HG03025 (cell line): ENCODE data around the gene CEL.

ENCODE experiments used
- ATAC-seq: cut with Tn5 transposase; IDR thresholded peaks from one replicate; pipeline ENCODE4 v1.9.1; 2021; ENCODE audit warnings: mild to moderate bottlenecking, moderate library complexity; ENCODE audit not compliant: unreplicated experiment, low FRiP score

CEL gene

GRCh38 chr9:133101356-133102189, 39.8 kb downstream of the CEL start:
- no peak for ATAC-seq

DNA sequence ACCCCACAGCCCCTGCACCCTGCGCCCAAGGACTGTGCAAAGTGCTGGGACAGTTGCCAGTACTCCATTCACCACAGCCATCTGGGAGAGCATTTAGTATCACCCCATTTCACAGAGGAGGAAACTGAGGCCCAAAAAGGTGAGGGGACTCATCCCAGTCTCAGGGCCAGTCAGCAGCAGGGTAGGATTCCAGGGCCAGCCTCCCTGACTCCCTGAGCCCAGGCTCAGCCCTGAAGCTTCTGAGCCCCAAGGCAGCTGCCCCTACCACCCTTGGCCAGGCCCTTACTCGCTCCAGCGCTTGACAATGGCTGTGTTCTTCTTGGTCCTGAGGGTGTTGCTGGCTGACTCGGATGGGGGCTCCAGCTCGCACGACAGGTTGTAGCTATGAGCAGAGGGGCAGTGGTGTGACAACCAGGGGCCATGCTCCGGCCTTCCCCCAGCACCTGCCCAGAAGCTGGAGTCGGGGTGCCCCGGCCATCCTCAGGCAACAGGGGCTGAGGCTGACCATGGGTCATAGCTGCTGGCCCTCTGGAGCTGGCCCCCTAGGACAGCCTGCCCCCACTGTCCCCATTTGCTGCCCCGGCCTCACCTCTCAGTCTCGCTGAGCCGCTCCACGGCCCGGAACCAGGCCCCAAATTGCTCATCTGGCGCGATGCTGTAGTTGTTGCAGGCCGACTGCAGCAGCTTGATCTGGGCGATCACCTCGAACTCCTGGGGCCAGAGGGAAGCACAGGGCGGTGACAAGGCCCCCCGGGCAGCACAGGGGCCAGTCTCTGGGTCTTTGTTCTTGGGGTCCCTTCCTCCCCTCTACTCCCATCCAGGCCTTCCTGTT, 40.6 kb downstream of the CEL start:
- ATAC-seq: no peak

DNA sequence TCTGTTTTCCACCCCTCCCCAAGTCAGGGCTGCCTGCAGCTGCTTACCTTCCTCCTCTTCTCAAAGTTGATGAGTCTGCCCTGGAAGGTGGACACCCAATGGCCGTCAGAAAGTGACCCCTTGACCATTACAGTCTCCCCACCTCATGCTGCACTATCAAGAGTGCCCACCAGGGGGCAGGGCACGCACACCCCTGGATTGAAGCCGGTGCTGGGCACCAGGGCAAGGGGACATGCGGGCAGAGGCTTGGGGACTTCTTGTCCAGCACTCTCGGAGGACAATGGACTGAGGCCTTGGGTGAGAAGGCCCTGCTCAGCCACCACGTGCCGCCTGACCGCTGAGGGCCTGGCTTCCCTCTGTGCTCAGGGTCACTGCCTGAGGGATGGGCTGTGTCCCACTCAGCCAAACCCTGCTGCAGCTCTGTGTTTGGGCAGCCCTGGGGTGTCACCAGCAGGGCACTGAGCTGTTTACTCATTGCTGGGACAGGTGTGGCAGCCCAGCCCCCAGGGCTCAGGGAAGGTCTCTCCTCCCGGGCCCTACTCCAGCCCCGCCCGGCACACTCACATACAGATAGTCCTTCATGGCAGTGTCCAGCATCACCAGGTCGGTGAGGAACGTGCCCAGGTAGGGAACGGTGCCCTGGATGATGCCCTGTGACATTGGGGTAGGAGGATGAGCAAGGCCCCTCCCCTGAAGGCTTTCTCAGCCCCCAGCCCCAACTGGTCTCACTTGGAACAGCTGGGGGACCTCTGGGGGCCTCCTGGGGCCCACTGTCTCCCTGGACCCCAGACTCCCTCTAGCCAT, 41.6 kb downstream of the CEL start:
- no peak for ATAC-seq

GRCh38 chr9:133103987-133104505, 42.3 kb downstream of the CEL start:
- no peak for ATAC-seq

DNA sequence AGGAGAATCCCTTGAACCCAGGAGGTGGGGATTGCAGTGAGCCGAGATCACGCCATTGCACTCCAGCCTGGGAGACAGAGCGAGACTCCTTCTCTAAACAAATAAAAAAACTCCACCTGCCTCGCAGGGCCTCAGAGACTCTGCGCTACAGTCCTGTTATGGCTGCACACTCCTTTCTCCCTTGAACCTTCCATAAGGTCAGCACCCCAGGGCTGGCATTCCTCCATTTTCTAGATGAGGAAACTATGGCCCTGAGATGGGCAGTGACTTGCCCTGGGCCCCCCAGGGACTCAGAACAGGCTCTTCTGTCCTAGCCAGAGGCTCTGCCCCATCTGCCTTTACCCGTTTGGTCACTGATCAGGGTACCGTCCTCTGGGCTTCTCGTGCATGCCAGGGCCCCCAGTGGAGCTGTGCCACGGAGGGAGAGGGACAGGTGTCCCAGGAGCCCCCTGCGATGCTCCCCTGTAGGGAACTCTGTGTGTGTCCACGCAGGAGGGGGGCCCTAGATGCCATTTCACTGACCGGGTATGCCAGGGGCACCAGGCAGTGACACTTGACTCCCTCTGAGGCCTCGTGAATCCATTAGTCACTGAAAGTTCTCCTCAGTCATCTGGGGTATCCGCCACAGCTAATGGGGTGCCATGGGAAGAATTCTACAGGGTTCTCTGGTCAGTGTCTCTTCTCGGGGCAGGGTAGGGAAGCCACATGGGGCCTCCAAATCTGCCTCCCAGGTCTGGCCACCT, 43.1 kb downstream of the CEL start:
- no peak for ATAC-seq

- ATAC-seq: no peak
Measured at GRCh38 chr9:133105461-133105770, 43.6 kb downstream of the CEL start.

GRCh38 chr9:133106511-133107244, 44.9 kb downstream of the CEL start:
- no peak for ATAC-seq

DNA sequence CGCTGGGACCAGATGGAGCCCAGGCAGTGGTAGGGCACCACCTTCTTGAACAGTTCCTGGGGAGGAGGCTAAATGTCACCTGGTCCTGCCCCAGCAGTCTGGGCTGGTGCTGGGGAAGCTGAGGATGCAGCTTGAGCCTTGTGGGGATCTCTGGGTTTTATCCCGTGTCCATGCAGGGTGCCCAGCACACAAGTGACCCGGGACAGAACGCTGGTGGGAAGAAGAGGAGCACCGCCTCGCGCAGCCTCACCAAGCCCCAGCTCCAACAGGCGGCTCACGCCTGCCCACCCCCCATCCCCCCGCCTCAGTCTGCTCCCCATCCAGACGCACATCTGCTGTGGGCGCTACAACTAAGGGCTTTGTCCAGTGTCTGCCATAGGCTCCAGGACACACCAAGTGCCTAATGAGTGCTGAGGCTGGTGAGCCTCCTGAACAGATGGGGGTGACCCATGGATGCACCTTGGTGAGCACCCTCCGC, 45.5 kb downstream of the CEL start:
- ATAC-seq: no peak

GRCh38 chr9:133107961-133108793, 46.4 kb downstream of the CEL start:
- ATAC-seq: no peak

DNA sequence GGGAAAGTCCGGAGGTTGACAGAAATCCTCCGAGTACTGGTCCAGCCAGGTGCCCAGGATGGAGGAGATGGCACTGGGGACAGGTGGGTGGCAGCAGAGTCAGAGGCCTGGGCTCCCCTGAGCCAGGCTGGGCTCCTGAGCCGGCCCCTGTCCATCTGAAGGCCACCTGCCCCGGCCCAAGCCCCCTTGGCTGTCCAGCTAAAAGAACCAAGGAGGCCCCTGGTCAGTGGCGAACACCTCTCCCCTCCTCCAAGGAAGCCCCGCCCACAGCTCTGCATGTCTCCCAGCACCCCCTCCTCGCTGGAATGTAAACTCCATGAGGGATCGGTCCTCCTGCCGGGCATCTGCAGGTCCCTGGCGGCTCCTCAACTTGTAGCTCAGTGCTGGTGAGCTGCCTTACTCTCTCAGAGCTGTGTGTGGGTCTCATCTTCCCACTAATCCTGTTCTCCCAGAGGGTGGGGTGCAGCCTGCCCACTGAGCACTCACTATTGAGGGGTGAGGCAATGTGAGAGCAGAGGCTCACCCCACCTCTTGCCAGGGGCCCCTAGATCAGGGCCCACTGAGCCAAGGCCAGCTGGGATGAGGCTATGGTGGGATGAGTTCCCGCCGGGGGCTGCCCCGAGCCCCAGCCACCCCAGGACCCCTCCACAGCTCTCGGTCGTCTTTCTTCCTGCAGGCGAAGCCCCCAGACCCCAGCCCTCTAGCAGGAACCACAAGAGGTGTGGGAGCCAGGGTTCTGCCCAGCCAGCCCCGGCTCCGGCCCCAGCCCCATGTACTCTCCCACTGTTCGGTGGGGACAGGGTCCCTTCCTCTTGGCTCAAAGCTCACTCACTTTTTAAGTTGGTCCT, 47.2 kb downstream of the CEL start:
- no peak for ATAC-seq

GRCh38 chr9:133109931-133110650, 48.3 kb downstream of the CEL start:
- no peak for ATAC-seq

DNA sequence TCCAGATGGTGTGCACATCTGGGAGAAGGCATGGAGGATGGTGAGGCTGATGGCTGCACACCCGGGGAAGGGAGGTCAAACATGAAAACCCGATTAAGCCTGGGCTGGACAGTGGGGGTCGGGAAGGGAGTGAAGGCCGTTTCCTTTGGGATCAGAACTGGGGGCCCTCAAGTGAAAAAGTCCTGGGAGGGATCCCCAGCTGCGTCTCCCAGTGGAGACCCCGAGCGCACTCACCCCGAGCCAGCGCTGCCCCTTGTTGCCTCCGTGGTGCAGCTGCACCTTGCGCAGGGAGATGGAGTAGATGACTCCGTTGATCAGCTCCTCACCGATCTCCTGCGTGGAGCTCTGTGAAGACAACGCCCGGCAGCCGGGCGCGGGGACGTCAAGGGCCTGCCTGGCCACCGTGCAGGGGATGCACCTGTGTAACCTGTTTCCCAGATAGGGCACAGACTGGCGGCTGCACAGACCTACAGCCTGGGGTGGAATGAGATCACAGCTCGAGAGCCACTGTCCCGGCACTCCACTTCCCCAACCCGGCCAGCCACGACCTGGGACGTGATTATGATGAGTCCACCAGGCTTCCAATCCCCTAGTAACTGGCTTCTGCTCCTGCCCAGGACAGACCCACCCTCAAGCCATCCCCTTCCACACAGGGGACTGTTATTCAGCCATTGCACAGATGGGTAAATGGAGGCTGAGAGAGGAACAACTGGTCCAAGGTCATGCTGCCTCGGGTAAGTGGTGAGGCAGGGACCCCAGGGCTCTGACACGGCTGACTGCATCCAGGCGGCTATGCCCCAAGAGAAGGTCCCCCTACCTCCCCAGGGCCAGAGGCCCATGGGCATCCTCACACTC, 50.3 kb downstream of the CEL start:
- ATAC-seq: no peak

GRCh38 chr9:133112663-133113026, 50.9 kb downstream of the CEL start:
- ATAC-seq: no peak

DNA sequence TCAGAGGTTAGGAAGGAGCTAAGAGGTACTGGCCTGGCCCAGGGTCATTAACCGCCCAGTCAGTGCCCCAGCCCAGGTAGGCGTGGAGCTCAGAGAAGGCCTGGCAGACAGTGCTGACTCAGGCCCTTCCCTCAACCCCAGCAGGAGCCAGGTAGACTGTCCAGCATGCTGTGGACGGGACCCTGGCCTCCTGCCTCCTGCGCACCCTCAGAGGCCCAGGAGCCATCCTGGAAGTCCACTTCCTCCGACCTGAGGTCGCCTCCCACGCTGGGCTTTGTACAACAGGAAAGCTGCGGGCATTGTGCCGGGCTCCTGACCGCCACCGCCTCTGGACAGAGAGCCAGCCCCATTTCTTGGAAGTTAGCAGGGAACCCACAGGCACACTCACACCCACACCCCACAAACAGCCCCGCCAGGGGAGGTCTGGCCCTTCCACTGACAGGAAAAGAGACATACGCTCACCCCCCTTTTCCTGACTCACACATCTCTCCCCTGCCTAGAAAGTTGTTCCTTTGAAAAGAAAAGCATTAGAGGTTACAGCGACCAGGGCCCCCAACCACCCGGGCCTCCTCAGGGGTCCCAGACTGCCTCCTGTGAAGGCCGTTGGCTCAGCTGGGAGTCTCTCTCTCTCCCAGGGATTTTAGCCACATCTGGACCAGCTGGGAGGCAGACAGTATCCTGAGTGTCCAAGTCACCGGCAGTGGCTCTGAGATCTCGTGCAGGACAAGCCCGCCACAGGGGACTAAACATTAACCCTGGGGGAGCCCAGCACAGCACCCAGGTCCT, 51.6 kb downstream of the CEL start:
- no peak for ATAC-seq
